Glutamatergic neuron (in vitro differentiated cells): ENCODE measurements around the gene PPP6R3. TPM values are rescaled to one million over a fixed set of nuclear protein-coding genes. Genes with fewer than 3 reads are reported as not detected.
A peak's percentile ranks its signal among the peaks of the same experiment; 100 is the strongest.

Experiments used
- DNase-seq: peaks from one replicate; pipeline ENCODE4 v3.0.0; 2022
- H3K27ac Mint-ChIP-seq: one replicate; pipeline ENCODE4 v1.8.0; 2020; ENCODE audit warnings: mild to moderate bottlenecking, mixed read lengths, inconsistent platforms; ENCODE audit not compliant: unreplicated experiment
- H3K27me3 Mint-ChIP-seq: one replicate; pipeline ENCODE4 v1.8.0; 2020; ENCODE audit warnings: mild to moderate bottlenecking, moderate library complexity, mixed read lengths, inconsistent platforms; ENCODE audit not compliant: unreplicated experiment
- H3K36me3 Mint-ChIP-seq: one replicate; pipeline ENCODE4 v1.8.0; 2020; ENCODE audit warnings: mild to moderate bottlenecking, mixed read lengths, inconsistent platforms; ENCODE audit not compliant: unreplicated experiment
- H3K4me1 Mint-ChIP-seq: one replicate; pipeline ENCODE4 v1.8.0; 2020; ENCODE audit warnings: mild to moderate bottlenecking, low read depth, mixed read lengths, inconsistent platforms; ENCODE audit not compliant: unreplicated experiment
- H3K4me3 Mint-ChIP-seq: one replicate; pipeline ENCODE4 v1.8.0; 2020; ENCODE audit warnings: mild to moderate bottlenecking, mixed read lengths, inconsistent platforms; ENCODE audit not compliant: unreplicated experiment
- H3K9me3 Mint-ChIP-seq: one replicate; pipeline ENCODE4 v1.8.0; 2020; ENCODE audit warnings: mild to moderate bottlenecking, moderate library complexity, mixed read lengths, inconsistent platforms; ENCODE audit not compliant: unreplicated experiment
- total RNA-seq: library from RNA; stranded (reverse); fragmentation: NEBNext Ultra II Directional; extraction: Animal tissue kit (Norgen Biotek cat#: 25700); gene quantifications from one replicate; pipeline ENCODE4 v1.2.1, GENCODE V29; 2021; ENCODE audit not compliant: unreplicated experiment
- TF ChIP-seq, protein P1 (sequence below): fragments of 200-600 bp; sonication (generic); IDR thresholded peaks from one replicate; pipeline ENCODE4 v1.5.0; 2021; ENCODE audit not compliant: partially characterized antibody, unreplicated experiment

The PPP6R3 gene
- total RNA-seq, 1 donor from 2014 or later: 312 TPM

DNA sequence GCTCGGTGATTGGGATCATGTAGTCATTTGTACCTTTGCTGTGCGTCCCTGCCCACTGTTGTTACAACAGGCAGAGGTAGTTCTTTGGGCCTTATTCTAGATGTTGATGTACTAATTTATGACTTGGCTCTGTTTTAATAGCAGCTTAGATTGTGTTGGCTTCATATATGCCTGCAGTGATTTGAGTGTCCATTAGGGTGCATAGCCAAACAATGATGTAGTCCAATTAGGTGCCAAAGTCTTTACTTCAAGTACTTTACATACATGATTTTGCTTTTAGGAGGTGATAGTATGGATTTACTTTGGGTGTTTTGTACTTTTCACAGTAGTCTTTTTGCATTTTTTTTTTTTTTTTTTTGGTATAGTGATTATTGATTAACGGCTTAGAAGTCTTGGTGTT is 46.4 kb downstream of the PPP6R3 start:
- H3K27ac Mint-ChIP-seq: no peak overlapping the region

DNA sequence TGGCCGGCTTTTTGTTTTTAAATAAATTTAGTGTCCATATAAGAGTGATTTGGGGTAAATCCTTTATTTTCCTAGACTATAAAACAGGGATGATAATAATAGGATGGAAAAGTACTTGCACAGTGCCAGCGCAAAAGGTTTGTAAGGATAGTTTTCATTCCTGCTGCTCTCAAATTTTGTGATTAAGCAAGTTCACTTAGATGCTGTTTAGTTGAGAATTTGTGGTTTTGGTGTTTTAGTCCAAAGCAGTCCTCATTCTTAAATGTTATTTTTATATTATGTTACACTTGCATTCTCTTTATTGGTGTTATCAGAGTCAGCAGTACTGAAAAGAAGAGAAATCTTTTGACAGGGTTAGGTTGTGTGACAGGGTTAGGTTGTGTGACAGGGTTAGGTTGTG is 47.9 kb downstream of the PPP6R3 start:
- Mint-ChIP-seq H3K36me3 (no peaks in the 10 kb centered on the region), H3K27me3 (peaks cover 2% of the 10 kb centered on the region), H3K4me3 (no peak overlapping the region), H3K9me3 (peaks cover 1% of the 10 kb centered on the region), H3K4me1 (peaks cover 31% of the 10 kb centered on the region), H3K27ac (no peak overlapping the region)
- DNase-seq: no peak
- TF ChIP-seq, protein P1, sequence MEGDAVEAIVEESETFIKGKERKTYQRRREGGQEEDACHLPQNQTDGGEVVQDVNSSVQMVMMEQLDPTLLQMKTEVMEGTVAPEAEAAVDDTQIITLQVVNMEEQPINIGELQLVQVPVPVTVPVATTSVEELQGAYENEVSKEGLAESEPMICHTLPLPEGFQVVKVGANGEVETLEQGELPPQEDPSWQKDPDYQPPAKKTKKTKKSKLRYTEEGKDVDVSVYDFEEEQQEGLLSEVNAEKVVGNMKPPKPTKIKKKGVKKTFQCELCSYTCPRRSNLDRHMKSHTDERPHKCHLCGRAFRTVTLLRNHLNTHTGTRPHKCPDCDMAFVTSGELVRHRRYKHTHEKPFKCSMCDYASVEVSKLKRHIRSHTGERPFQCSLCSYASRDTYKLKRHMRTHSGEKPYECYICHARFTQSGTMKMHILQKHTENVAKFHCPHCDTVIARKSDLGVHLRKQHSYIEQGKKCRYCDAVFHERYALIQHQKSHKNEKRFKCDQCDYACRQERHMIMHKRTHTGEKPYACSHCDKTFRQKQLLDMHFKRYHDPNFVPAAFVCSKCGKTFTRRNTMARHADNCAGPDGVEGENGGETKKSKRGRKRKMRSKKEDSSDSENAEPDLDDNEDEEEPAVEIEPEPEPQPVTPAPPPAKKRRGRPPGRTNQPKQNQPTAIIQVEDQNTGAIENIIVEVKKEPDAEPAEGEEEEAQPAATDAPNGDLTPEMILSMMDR: no peak

More for the DNA sequence above, 46.4 kb downstream of the PPP6R3 start:
- Mint-ChIP-seq H3K4me3 (no peak overlapping the region), H3K9me3 (peaks cover 6% of the 10 kb centered on the region), H3K4me1 (peaks cover 38% of the 10 kb centered on the region), H3K36me3 (no peaks in the 10 kb centered on the region), H3K27me3 (peaks cover 2% of the 10 kb centered on the region)
- TF ChIP-seq, protein P1: peak; percentile 25
- DNase-seq: no peak

DNA sequence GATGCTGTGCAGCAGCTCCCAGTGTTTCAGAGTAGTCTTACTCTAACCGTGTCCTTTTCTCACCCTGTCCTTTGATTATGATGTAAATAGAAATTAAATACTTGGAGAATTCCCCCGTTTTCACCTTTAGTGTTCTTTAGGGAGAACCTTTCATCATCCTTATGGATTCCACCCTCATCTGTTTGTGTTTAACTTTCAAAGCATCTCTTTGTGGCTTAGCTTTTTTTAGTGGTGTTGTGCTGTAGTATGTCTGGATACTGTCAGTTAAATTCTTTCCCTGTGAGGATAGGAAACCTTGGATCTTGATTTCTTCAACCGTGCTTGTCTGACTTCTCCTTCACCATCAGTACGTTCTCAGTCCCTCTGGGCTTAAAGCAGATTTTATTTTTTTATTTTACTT is 48.5 kb downstream of the PPP6R3 start:
- Mint-ChIP-seq H3K4me3 (no peak overlapping the region), H3K4me1 (peaks cover 25% of the 10 kb centered on the region), H3K9me3 (peaks cover 4% of the 10 kb centered on the region), H3K27me3 (peaks cover 2% of the 10 kb centered on the region), H3K36me3 (no peaks in the 10 kb centered on the region), H3K27ac (no peak overlapping the region)
- DNase-seq: no peak
- TF ChIP-seq, protein P1: no peak

- Mint-ChIP-seq H3K27me3 (peaks cover 2% of the 10 kb centered on the region), H3K27ac (no peak overlapping the region), H3K36me3 (peaks cover 6% of the 10 kb centered on the region), H3K9me3 (peaks cover 7% of the 10 kb centered on the region), H3K4me1 (peaks cover 2% of the 10 kb centered on the region), H3K4me3 (no peak overlapping the region)
- DNase-seq: no peak
- TF ChIP-seq, protein P1: no peak
Observed at GRCh38 chr11:68513930-68514487, 53.5 kb downstream of the PPP6R3 start.

GRCh38 chr11:68517121-68517741 is 56.7 kb downstream of the PPP6R3 start:
- Mint-ChIP-seq H3K36me3 (peaks cover 6% of the 10 kb centered on the region), H3K9me3 (peaks cover 6% of the 10 kb centered on the region), H3K27ac (no peak overlapping the region), H3K27me3 (peaks cover 2% of the 10 kb centered on the region), H3K4me3 (no peak overlapping the region), H3K4me1 (no peaks in the 10 kb centered on the region)
- no peak for DNase-seq
- TF ChIP-seq, protein P1: no peak
